HEK293 (cell line): Measurements from ENCODE around the gene XRCC2.

Experiments
- GLI2 ChIP-seq: fragments of 450-650 bp; formaldehyde crosslinking; IDR thresholded peaks from 2 replicates; pipeline ENCODE4; 2017; ENCODE audit warnings: missing biosample characterization, missing genetic modification characterization, low read depth, borderline replicate concordance
- GLI4 ChIP-seq: fragments of 450-650 bp; formaldehyde crosslinking; IDR thresholded peaks from 2 replicates; pipeline ENCODE4 v1.5.1; 2016; ENCODE audit warnings: missing biosample characterization, missing genetic modification characterization
- HOXD13 ChIP-seq: sonication (generic); formaldehyde crosslinking; IDR thresholded peaks from 2 replicates; pipeline ENCODE4 v1.8.0; 2022; ENCODE audit warnings: missing genetic modification reagents, borderline replicate concordance
- MZF1 ChIP-seq: fragments of 450-650 bp; formaldehyde crosslinking; IDR thresholded peaks from 2 replicates; pipeline ENCODE4 v1.5.1; 2017; ENCODE audit warnings: missing biosample characterization, missing genetic modification characterization, borderline replicate concordance
- OSR2 ChIP-seq: fragments of 450-650 bp; formaldehyde crosslinking; IDR thresholded peaks from 2 replicates; pipeline ENCODE4 v1.5.1; 2016; ENCODE audit warnings: missing biosample characterization, missing genetic modification characterization
- PRDM2 ChIP-seq: fragments of 450-650 bp; formaldehyde crosslinking; IDR thresholded peaks from 2 replicates; pipeline ENCODE4 v1.5.1; 2016; ENCODE audit warnings: missing biosample characterization, missing genetic modification characterization, borderline replicate concordance
- RBAK ChIP-seq: fragments of 450-650 bp; formaldehyde crosslinking; IDR thresholded peaks from 2 replicates; pipeline ENCODE4 v1.5.1; 2016; ENCODE audit warnings: missing biosample characterization, missing genetic modification characterization
- SP3 ChIP-seq: fragments of 450-650 bp; formaldehyde crosslinking; IDR thresholded peaks from 2 replicates; pipeline ENCODE4 v1.5.1; 2016; ENCODE audit warnings: missing biosample characterization, missing genetic modification characterization
- TCF7L2 ChIP-seq: IDR thresholded peaks from 2 replicates; pipeline ENCODE4 v1.6.1; 2011; ENCODE audit warnings: low read depth, mild to moderate bottlenecking, inconsistent platforms, low read length, moderate library complexity, borderline replicate concordance
- YY1 ChIP-seq: fragments of 450-650 bp; formaldehyde crosslinking; IDR thresholded peaks from 2 replicates; pipeline ENCODE4 v1.5.1; 2018; ENCODE audit warnings: missing biosample characterization, missing genetic modification characterization
- ZBTB20 ChIP-seq: fragments of 450-650 bp; formaldehyde crosslinking; IDR thresholded peaks from 2 replicates; pipeline ENCODE4 v1.5.1; 2016; ENCODE audit warnings: missing biosample characterization, missing genetic modification characterization
- ZBTB7A ChIP-seq: fragments of 450-650 bp; formaldehyde crosslinking; IDR thresholded peaks from 2 replicates; pipeline ENCODE4 v1.5.1; 2016; ENCODE audit warnings: low read depth, missing biosample characterization, missing genetic modification characterization
- ZFHX2 ChIP-seq: fragments of 450-650 bp; formaldehyde crosslinking; conservative IDR thresholded peaks from 2 replicates; pipeline ENCODE4 v1.5.1; 2016; ENCODE audit warnings: missing biosample characterization, missing genetic modification characterization
- ZNF140 ChIP-seq: fragments of 450-650 bp; formaldehyde crosslinking; IDR thresholded peaks from 2 replicates; pipeline ENCODE4 v1.5.1; 2016; ENCODE audit warnings: missing biosample characterization, missing genetic modification characterization
- ZNF302 ChIP-seq: fragments of 450-650 bp; formaldehyde crosslinking; IDR thresholded peaks from 2 replicates; pipeline ENCODE4 v1.5.1; 2016; ENCODE audit warnings: missing biosample characterization, missing genetic modification characterization, low read depth
- ZNF324 ChIP-seq: fragments of 450-650 bp; formaldehyde crosslinking; IDR thresholded peaks from 2 replicates; pipeline ENCODE4 v1.5.1; 2016; ENCODE audit warnings: missing biosample characterization, missing genetic modification characterization
- ZNF473 ChIP-seq: fragments of 450-650 bp; formaldehyde crosslinking; IDR thresholded peaks from 2 replicates; pipeline ENCODE4 v1.5.1; 2017; ENCODE audit warnings: missing biosample characterization, missing genetic modification characterization
- ZNF600 ChIP-seq: fragments of 450-650 bp; formaldehyde crosslinking; IDR thresholded peaks from 2 replicates; pipeline ENCODE4 v1.5.1; 2016; ENCODE audit warnings: missing biosample characterization, missing genetic modification characterization
- ZNF623 ChIP-seq: fragments of 450-650 bp; formaldehyde crosslinking; IDR thresholded peaks from 2 replicates; pipeline ENCODE4 v1.5.1; 2016; ENCODE audit warnings: missing biosample characterization, missing genetic modification characterization
- ZNF624 ChIP-seq: fragments of 450-650 bp; formaldehyde crosslinking; IDR thresholded peaks from 2 replicates; pipeline ENCODE4 v1.5.1; 2017; ENCODE audit warnings: missing biosample characterization, missing genetic modification characterization
- ZNF707 ChIP-seq: fragments of 450-650 bp; formaldehyde crosslinking; IDR thresholded peaks from 2 replicates; pipeline ENCODE4 v1.5.1; 2016; ENCODE audit warnings: missing biosample characterization, missing genetic modification characterization
- ZSCAN16 ChIP-seq: fragments of 450-650 bp; formaldehyde crosslinking; IDR thresholded peaks from 2 replicates; pipeline ENCODE4 v1.5.1; 2016; ENCODE audit warnings: missing biosample characterization, missing genetic modification characterization
- TF ChIP-seq, protein P1 (sequence below): fragments of 450-650 bp; formaldehyde crosslinking; IDR thresholded peaks from 2 replicates; pipeline ENCODE4 v1.5.1; 2016; ENCODE audit warnings: missing biosample characterization, missing genetic modification characterization
- TF ChIP-seq, protein P2 (sequence below): fragments of 450-650 bp; formaldehyde crosslinking; IDR thresholded peaks from 2 replicates; pipeline ENCODE4 v1.5.1; 2016; ENCODE audit warnings: missing biosample characterization, missing genetic modification characterization
- TF ChIP-seq, protein P3 (sequence below): fragments of 450-650 bp; formaldehyde crosslinking; IDR thresholded peaks from 2 replicates; pipeline ENCODE4 v1.5.1; 2016; ENCODE audit warnings: missing biosample characterization, missing genetic modification characterization, low read depth
- TF ChIP-seq, protein P4 (sequence below): fragments of 450-650 bp; formaldehyde crosslinking; IDR thresholded peaks from 2 replicates; pipeline ENCODE4 v1.5.0; 2017; ENCODE audit warnings: missing biosample characterization, missing genetic modification characterization, borderline replicate concordance

Gene XRCC2

GRCh38 chr7:152709287-152710152, 33.6 kb upstream of the XRCC2 start (continued):
- TF ChIP-seq, protein P1, sequence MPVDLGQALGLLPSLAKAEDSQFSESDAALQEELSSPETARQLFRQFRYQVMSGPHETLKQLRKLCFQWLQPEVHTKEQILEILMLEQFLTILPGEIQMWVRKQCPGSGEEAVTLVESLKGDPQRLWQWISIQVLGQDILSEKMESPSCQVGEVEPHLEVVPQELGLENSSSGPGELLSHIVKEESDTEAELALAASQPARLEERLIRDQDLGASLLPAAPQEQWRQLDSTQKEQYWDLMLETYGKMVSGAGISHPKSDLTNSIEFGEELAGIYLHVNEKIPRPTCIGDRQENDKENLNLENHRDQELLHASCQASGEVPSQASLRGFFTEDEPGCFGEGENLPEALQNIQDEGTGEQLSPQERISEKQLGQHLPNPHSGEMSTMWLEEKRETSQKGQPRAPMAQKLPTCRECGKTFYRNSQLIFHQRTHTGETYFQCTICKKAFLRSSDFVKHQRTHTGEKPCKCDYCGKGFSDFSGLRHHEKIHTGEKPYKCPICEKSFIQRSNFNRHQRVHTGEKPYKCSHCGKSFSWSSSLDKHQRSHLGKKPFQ (tag by site-specific recombination), result no peak
- TF ChIP-seq OSR2 (tag by site-specific recombination), result peak; percentile 91
- TF ChIP-seq ZNF324 (tag by site-specific recombination), result peak; percentile 87
- no peak for TF ChIP-seq ZNF473
- TF ChIP-seq ZSCAN16 (tag by site-specific recombination), result no peak
- no peak for TF ChIP-seq ZNF302 (tag by site-specific recombination)
- TF ChIP-seq ZFHX2 (tag by site-specific recombination), result no peak
- TF ChIP-seq ZNF707 (tag by site-specific recombination), result no peak
- TF ChIP-seq, protein P2, sequence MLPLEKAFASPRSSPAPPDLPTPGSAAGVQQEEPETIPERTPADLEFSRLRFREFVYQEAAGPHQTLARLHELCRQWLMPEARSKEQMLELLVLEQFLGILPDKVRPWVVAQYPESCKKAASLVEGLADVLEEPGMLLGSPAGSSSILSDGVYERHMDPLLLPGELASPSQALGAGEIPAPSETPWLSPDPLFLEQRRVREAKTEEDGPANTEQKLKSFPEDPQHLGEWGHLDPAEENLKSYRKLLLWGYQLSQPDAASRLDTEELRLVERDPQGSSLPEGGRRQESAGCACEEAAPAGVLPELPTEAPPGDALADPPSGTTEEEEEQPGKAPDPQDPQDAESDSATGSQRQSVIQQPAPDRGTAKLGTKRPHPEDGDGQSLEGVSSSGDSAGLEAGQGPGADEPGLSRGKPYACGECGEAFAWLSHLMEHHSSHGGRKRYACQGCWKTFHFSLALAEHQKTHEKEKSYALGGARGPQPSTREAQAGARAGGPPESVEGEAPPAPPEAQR (tag by site-specific recombination), result no peak
- no peak for TF ChIP-seq TCF7L2
- no peak for TF ChIP-seq PRDM2
- no peak for TF ChIP-seq GLI4 (tag by site-specific recombination)
- TF ChIP-seq ZNF623, result peak; percentile 28; the same call in 1 of the 2 replicates
- peak; percentile 66; the same call in 1 of the 2 replicates for TF ChIP-seq ZNF600 (tag by site-specific recombination)
- TF ChIP-seq RBAK (tag by site-specific recombination), result no peak
- TF ChIP-seq ZBTB7A (tag by site-specific recombination), result 0 out of 2 replicates have a peak, but pooled peaks have one; percentile 14
- TF ChIP-seq ZBTB20, result no peak
- TF ChIP-seq, protein P3, sequence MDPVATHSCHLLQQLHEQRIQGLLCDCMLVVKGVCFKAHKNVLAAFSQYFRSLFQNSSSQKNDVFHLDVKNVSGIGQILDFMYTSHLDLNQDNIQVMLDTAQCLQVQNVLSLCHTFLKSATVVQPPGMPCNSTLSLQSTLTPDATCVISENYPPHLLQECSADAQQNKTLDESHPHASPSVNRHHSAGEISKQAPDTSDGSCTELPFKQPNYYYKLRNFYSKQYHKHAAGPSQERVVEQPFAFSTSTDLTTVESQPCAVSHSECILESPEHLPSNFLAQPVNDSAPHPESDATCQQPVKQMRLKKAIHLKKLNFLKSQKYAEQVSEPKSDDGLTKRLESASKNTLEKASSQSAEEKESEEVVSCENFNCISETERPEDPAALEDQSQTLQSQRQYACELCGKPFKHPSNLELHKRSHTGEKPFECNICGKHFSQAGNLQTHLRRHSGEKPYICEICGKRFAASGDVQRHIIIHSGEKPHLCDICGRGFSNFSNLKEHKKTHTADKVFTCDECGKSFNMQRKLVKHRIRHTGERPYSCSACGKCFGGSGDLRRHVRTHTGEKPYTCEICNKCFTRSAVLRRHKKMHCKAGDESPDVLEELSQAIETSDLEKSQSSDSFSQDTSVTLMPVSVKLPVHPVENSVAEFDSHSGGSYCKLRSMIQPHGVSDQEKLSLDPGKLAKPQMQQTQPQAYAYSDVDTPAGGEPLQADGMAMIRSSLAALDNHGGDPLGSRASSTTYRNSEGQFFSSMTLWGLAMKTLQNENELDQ (tag by site-specific recombination), result no peak
- TF ChIP-seq, protein P4, sequence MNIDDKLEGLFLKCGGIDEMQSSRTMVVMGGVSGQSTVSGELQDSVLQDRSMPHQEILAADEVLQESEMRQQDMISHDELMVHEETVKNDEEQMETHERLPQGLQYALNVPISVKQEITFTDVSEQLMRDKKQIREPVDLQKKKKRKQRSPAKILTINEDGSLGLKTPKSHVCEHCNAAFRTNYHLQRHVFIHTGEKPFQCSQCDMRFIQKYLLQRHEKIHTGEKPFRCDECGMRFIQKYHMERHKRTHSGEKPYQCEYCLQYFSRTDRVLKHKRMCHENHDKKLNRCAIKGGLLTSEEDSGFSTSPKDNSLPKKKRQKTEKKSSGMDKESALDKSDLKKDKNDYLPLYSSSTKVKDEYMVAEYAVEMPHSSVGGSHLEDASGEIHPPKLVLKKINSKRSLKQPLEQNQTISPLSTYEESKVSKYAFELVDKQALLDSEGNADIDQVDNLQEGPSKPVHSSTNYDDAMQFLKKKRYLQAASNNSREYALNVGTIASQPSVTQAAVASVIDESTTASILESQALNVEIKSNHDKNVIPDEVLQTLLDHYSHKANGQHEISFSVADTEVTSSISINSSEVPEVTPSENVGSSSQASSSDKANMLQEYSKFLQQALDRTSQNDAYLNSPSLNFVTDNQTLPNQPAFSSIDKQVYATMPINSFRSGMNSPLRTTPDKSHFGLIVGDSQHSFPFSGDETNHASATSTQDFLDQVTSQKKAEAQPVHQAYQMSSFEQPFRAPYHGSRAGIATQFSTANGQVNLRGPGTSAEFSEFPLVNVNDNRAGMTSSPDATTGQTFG (tag by site-specific recombination), result peak; percentile 61; the same call in 1 of the 2 replicates
- TF ChIP-seq HOXD13, result no peak
- TF ChIP-seq ZNF624 (tag by site-specific recombination), result no peak
- peak; percentile 57 for TF ChIP-seq SP3 (tag by site-specific recombination)
- TF ChIP-seq GLI2, result peak; percentile 35; the same call in 1 of the 2 replicates
- TF ChIP-seq ZNF140, result no peak
- TF ChIP-seq MZF1, result no peak
- TF ChIP-seq YY1 (tag by site-specific recombination), result no peak
